HG03342 (cell line): ENCODE results near the gene FAM83G.

ENCODE experiments used
- ATAC-seq: cut with Tn5 transposase; IDR thresholded peaks from one replicate; pipeline ENCODE4 v1.9.1; 2021; ENCODE audit warnings: mild to moderate bottlenecking, moderate library complexity; ENCODE audit not compliant: unreplicated experiment

FAM83G gene

GRCh38 chr17:19012171-19013080 is 7.9 kb upstream of the FAM83G start:
- no peak for ATAC-seq

DNA sequence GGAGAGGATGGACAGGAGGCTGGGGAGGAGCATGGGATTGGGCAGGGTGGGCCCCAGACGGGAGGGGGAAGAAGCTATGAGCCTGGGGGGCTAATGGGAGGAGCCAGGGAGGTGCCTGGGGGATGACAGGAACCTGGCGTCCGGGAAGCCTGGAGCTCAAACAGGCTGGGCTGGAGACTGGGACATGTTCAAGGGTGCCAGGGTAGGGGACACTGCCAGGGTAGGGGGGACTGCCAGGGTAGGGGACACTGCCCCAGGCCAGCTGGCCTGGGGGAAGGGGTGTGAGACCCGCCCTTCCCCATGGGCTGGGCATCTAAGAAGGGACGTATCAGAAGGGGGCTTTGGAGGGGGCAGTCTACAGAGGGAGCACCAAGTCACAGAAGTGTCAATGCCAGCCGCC is 7.0 kb upstream of the FAM83G start:
- no peak for ATAC-seq

GRCh38 chr17:19010729-19011505 is 6.4 kb upstream of the FAM83G start:
- ATAC-seq = no peak

DNA sequence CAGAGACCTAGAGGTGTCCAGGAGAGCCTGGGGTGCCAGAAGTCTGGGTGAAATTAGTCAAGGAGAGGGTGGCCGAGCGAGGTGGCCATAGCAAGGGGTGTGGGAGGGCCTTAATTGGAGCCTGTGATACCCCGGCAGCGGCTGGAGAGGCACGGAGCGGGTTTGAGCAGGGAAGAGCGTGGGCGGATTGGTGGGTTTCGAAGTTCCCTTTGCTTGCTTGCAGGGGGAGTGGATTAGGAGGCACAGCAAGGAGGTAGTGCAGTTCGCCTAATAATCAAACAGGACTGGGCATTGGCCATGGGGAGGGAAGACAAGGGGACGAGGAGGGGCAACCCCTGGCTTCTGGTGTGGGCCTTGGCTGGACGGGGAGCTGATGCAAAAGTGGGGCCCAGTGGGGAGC is 5.4 kb upstream of the FAM83G start:
- ATAC-seq = no peak

DNA sequence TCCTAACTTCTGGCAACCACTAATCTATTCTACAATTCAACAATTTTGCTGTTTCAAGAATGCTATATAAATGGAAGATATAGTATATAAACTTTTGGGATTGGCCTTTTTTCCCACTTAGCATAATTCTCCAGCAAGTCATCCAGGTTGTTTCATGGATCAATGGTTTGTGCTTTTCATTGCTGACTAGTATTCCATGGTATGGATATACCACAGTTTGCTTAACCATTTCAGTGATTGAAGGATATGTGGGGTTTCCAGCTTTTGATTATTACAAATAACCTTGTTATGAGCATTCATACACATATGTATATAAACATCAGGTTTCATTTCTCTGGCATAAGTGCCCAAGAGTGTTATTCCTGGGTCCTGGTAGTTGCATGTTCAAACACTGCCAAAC is 2.1 kb upstream of the FAM83G start:
- ATAC-seq = no peak

DNA sequence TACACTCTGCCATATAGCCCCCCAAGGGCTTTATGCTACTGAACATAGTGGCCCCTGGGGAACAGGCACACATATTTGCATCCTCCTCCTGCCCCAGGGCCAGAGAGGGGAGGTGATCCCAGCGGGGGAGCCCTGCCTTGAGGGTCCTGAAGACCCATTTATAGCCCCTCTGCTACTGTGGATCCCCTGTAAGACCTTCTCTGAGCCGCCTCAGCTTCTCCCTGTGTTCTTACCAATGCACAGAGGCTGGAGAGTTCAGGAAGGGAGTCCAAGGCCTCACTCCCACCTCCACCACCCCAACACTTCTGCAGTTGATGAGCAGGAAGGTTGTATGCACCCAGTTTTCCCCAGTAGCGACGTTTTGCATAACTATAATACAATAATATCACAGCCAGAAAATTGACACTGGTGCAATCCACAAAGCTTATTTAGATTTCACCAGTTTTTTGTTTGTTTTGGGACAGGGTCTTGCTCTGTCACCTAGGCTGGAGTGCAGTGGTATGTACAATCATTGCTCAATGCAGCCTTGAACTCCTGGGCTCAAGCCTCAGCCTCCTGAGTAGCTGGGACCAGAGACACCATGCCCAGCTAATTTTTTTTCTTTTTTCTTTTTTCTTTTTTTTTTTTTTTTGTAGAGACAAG is 1.3 kb upstream of the FAM83G start:
- no peak for ATAC-seq

GRCh38 chr17:19005137-19005773 is 691 bp upstream of the FAM83G start:
- ATAC-seq = no peak

GRCh38 chr17:19003543-19004420 is 782 bp downstream of the FAM83G start:
- ATAC-seq = peak; percentile 9

GRCh38 chr17:19002805-19003542 is 1.6 kb downstream of the FAM83G start:
- ATAC-seq = no peak

GRCh38 chr17:19001907-19002590 is 2.5 kb downstream of the FAM83G start:
- ATAC-seq = no peak

GRCh38 chr17:19000531-19001325 is 3.8 kb downstream of the FAM83G start:
- no peak for ATAC-seq

DNA sequence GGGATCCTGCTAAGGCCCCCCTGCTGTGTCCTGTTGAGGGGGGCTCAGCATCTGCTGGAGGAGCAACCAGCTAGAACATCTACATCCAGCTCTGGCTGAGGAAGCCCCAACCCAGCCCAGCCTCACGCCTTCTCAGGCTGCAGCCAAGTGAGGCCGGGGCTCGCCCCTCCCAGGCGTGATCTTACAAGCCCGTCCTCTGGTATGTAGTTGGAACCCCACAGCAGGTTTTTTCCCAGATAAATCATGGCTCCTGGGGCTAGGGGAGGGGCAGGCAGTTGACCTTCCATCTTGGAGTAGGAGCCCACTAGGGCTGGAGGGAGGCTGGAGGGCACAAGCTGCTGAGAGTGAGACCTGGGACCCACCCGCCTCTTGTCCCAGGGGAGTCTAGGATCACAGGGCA is 4.7 kb downstream of the FAM83G start:
- no peak for ATAC-seq

- no peak for ATAC-seq
Observed at GRCh38 chr17:18999394-18999793, 5.2 kb downstream of the FAM83G start.

DNA sequence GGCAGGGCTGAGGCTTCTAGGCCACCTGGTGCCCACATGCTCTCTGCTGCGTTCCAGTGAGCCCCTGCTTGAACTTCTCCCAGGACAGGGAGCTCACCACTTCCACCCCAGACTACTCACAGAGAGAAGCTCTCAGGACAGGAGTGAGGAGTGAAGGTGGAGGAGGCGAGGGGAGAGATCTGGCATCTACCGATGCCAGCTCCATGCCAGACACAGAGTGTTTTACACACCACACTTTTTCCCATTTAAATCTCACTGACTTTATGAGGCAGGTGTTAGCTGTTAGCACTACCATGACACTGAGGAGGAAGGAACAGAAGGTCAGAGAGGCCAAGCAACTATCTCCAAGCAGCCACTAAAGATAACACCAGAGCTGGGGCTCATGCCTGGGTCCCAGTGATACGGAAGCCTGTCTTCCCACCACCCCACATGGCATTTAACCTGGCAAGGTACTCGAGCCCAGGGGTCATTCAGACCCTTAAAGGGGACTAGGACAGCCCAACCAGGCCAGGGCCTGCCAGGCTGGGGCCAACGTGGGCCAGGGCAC is 6.8 kb downstream of the FAM83G start:
- no peak for ATAC-seq

DNA sequence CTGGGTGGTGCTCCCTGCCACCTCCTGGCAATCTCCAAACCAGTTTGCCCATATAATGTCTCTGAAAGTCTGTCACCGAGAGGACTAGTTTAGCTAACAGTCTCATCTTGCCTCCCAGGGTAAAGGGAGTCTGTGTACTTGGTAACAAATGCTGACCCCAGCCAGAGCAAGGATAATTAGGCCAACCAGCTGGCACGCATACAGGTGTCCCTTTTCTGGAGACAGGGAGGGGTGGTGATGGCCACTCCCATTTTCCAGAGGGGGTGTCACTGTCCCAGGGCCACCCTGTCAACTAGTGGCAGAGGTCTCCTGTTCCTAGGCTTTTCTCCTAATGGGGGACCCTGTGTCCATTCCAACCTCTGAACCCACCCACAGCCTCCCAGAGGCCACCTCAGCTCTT is 8.1 kb downstream of the FAM83G start:
- ATAC-seq = no peak

GRCh38 chr17:18995220-18995619 is 9.3 kb downstream of the FAM83G start:
- ATAC-seq = no peak

DNA sequence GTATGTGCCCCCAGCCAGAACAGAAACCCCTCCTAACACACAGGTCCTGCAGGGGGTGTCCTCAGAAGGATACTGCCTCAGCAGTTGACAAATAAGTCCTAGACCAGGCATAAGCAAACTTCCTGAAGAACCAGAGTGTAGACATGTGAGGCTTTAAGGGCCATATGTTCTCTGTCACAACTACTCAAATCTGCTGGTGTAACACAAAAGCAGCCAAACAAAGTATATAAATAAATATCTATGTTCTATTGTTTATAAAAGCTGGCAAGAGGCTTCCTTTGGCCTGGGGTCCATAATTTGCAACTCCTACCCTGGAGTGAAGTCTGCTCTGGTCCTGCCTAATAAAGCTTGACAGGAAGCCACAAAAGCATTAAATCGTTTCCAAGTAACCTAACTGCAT is 9.9 kb downstream of the FAM83G start:
- no peak for ATAC-seq
